Lung (tissue), 12 donors: Measurements from ENCODE around the gene TFCP2L1. TPM values are rescaled to one million over a fixed set of nuclear protein-coding genes. Genes with fewer than 3 reads are reported as not detected.

Experiments used
- ATAC-seq: fragments of 200-7000 bp; cut with Tn5 transposase; one replicate; pipeline ENCODE4 v1.9.1; 2020; ENCODE audit warnings: moderate number of reproducible peaks; ENCODE audit not compliant: insufficient read depth, low FRiP score
- DNase-seq, 3 donors: peaks; one replicate each; pipeline ENCODE4 v3.0.0-alpha.2; 2013 to 2017
- H3K27ac ChIP-seq, 2 donors: one replicate each; pipeline ENCODE4 v1.5.1; 2013; ENCODE audit warnings: mild to moderate bottlenecking in 2 of 2, moderate library complexity in 2 of 2, control low read depth in 1 of 2, inconsistent platforms in 1 of 2, low read depth in 1 of 2, low read length in 1 of 2
- H3K27me3 ChIP-seq, 3 donors: one replicate each; pipeline ENCODE4 v1.5.1; 2013; ENCODE audit warnings: low read length in 2 of 3; ENCODE audit not compliant: control insufficient read depth in 3 of 3, insufficient read depth in 3 of 3
- H3K36me3 ChIP-seq, 4 donors: one replicate each; pipeline ENCODE4 v1.5.1; 2013; ENCODE audit warnings: low read length in 4 of 4, mild to moderate bottlenecking in 1 of 4, moderate library complexity in 1 of 4; ENCODE audit not compliant: control insufficient read depth in 4 of 4, insufficient read depth in 4 of 4
- H3K4me1 ChIP-seq, 5 donors: one replicate each; pipeline ENCODE4 v1.5.1; 2013; ENCODE audit warnings: low read length in 5 of 5, mild to moderate bottlenecking in 2 of 5, moderate library complexity in 1 of 5; ENCODE audit not compliant: control insufficient read depth in 5 of 5, insufficient read depth in 5 of 5
- H3K4me3 ChIP-seq: one replicate; pipeline ENCODE4 v1.5.1; 2013; ENCODE audit warnings: mild to moderate bottlenecking, control low read depth, moderate library complexity
- H3K9ac ChIP-seq, 2 donors: one replicate each; pipeline ENCODE4 v1.5.1; 2013; ENCODE audit warnings: low read length in 2 of 2, control low read depth in 1 of 2; ENCODE audit not compliant: insufficient read depth in 1 of 2
- H3K9me3 ChIP-seq, 4 donors: one replicate each; pipeline ENCODE4 v1.5.1; 2013; ENCODE audit warnings: low read length in 3 of 4, mild to moderate bottlenecking in 1 of 4, moderate library complexity in 1 of 4; ENCODE audit not compliant: control insufficient read depth in 4 of 4, insufficient read depth in 3 of 4
- CTCF ChIP-seq: IDR thresholded peaks from 2 replicates; pipeline ENCODE4 v1.5.1; 2012; ENCODE audit warnings: mild to moderate bottlenecking; ENCODE audit errors: control extremely low read depth, extremely low read depth
- WGBS, 2 donors: extraction: QIAGEN DNeasy Blood & Tissue Kit; methylation state at CpG; one replicate each; pipeline ENCODE4 v1.1.7; 2013; 5-methylcytosine and 5-hydroxymethylcytosine counted together
- polyA plus RNA-seq, 2 donors: library from polyadenylated mRNA; stranded (reverse); fragments of 200-250 nt; gene quantifications; one replicate each; pipeline ENCODE4 v1.2.1, GENCODE V29; 2013
- total RNA-seq, 2 donors: library from RNA; depleted of rRNA in 1 of 2; stranded (reverse); fragments of >200 nt in 1 of 2; gene quantifications; one replicate each; pipeline ENCODE4 v1.2.1, GENCODE V29; 2014 to 2021
- donor health status: control.
- donor health status: control.
- donor health status: Bipolar disorder and iron deficiency.
- donor health status: healthy.
- donor health status: DM: yes; HTN: yes; CAD: no.

The TFCP2L1 gene
- total and polyA plus RNA-seq, 4 donors = 2.8 to 36.1 (median 6.7) TPM

- Histone ChIP-seq H3K27ac (no peak overlapping the region), H3K27me3 (no peaks in the 10 kb centered on the region), H3K9ac (no peak overlapping the region), H3K4me1 (peaks cover 0 to 3% (median 0%) of the 10 kb centered on the region in 5 donors), H3K4me3 (no peak overlapping the region), H3K9me3 (peaks cover 0 to 3% (median 0%) of the 10 kb centered on the region in 4 donors), H3K36me3 (no peaks in the 10 kb centered on the region)
- DNase-seq (no peak), ATAC-seq (no peak)
- TF ChIP-seq CTCF = no peak
- WGBS, 2 donors = 75 to 80% methylated on average over 13 of the region's 13 CpGs
Observed at GRCh38 chr2:121256720-121257479, 28.1 kb downstream of the TFCP2L1 start.

GRCh38 chr2:121255358-121255757 lies 29.6 kb downstream of the TFCP2L1 start:
- Histone ChIP-seq H3K4me1 (peaks cover 0 to 1% (median 0%) of the 10 kb centered on the region in 5 donors), H3K9ac (no peak overlapping the region), H3K36me3 (no peaks in the 10 kb centered on the region), H3K27ac (no peak overlapping the region), H3K9me3 (peaks cover 0 to 3% (median 0%) of the 10 kb centered on the region in 4 donors), H3K4me3 (no peak overlapping the region), H3K27me3 (no peaks in the 10 kb centered on the region)
- DNase-seq (peak; percentile 30 to 70 (median 42)), ATAC-seq (peak; percentile 48)
- TF ChIP-seq CTCF = no peak
- 63 to 79% methylated on average over 8 of the region's 8 CpGs for WGBS, 2 donors

GRCh38 chr2:121254748-121255147 lies 30.3 kb downstream of the TFCP2L1 start:
- ATAC-seq = peak; percentile 70
- H3K9ac ChIP-seq = no peak overlapping the region
- H3K36me3 ChIP-seq = no peaks in the 10 kb centered on the region
- H3K9me3 ChIP-seq = peaks cover 0 to 3% (median 0%) of the 10 kb centered on the region in 4 donors
- no peak overlapping the region for H3K4me3 ChIP-seq
- peaks cover 0 to 1% (median 0%) of the 10 kb centered on the region in 5 donors for H3K4me1 ChIP-seq
- no peaks in the 10 kb centered on the region for H3K27me3 ChIP-seq
- 49 to 72% methylated on average over 4 of the region's 4 CpGs for WGBS, 2 donors
- peak overlapping the region in 1 of 2 donors; percentile 84 for H3K27ac ChIP-seq
- TF ChIP-seq CTCF = no peak
- peak; percentile 54 to 86 (median 80) for DNase-seq
